Measurements from ENCODE around the gene PAXX. TPM values are rescaled to one million over a fixed set of nuclear protein-coding genes. Genes with fewer than 3 reads are reported as not detected.

PAXX gene
- total RNA-seq, 1 experiment from 2014 or later: 113 TPM

GRCh38 chr9:136977223-136977622 is 15.0 kb upstream of the PAXX start, which contains the start of gene PTGDS:
Gene PTGDS (plus strand): TSS chr9:136977504. CDS start chr9:136977579, 75 bp downstream.
- POLR2A ChIA-PET (ENCODE audit: unreplicated experiment): no interaction called here
- Histone ChIP-seq H3K9ac (ENCODE audit: low read length) (no peak within 1 kb of the TSS), H3K79me2 (ENCODE audit: low read length) (no peaks in the 10 kb centered on the region), H3K27me3 (ENCODE audit: low read length) (no peaks in the 10 kb centered on the region), H2AFZ (ENCODE audit: low read length) (no peak within 1 kb of the TSS), H3K9me2 (replicated peaks; ENCODE audit: low read length) (no peaks in the 10 kb centered on the region), H3K36me3 (ENCODE audit: low read depth, low read length) (no peaks in the 10 kb centered on the region), H3K4me2 (ENCODE audit: low read length) (no peak within 1 kb of the TSS), H4K20me1 (ENCODE audit: low read length) (no peaks in the 10 kb centered on the region), H3F3A (ENCODE audit: low read length, unreplicated experiment) (no peaks in the 10 kb centered on the region), H3K4me3 (ENCODE audit: low read length) (no peak within 1 kb of the TSS), H3K27ac (ENCODE audit: low read length) (no peak within 1 kb of the TSS), H3K4me1 (ENCODE audit: insufficient read depth, low read length) (no peaks in the 10 kb centered on the region), H3K9me3 (ENCODE audit: low read length) (no peaks in the 10 kb centered on the region)
- no TSS peak for BruUV-seq (replicated peaks)
- DNase-seq (no peak), ATAC-seq (no peak)
- CTCF ChIA-PET: no interaction called here
- TF ChIP-seq EZH2phosphoT487 (IDR thresholded peaks at IDR 0.05; ENCODE audit: borderline replicate concordance, low read length): no peak
- no peak for TF ChIP-seq EZH2 (IDR thresholded peaks at IDR 0.05; ENCODE audit: low read length, unreplicated experiment)
- TF ChIP-seq CTCF (conservative IDR thresholded peaks at IDR 0.05; ENCODE audit: low read depth, low read length): no peak
- intact Hi-C loops (cut with micrococcal nuclease): no loop called here

- intact Hi-C loops (cut with micrococcal nuclease): no loop called here
Observed at GRCh38 chr9:136977649-136978072, 14.6 kb upstream of the PAXX start.

More at GRCh38 chr9:136977649-136978072, 14.6 kb upstream of the PAXX start:
- Histone ChIP-seq H3F3A (ENCODE audit: low read length, unreplicated experiment) (no peaks in the 10 kb centered on the region), H2AFZ (ENCODE audit: low read length) (no peak overlapping the region), H3K9ac (ENCODE audit: low read length) (no peak overlapping the region), H3K9me2 (replicated peaks; ENCODE audit: low read length) (no peaks in the 10 kb centered on the region), H3K4me2 (ENCODE audit: low read length) (no peak overlapping the region), H3K27me3 (ENCODE audit: low read length) (no peaks in the 10 kb centered on the region), H3K9me3 (ENCODE audit: low read length) (no peaks in the 10 kb centered on the region), H4K20me1 (ENCODE audit: low read length) (no peaks in the 10 kb centered on the region), H3K79me2 (ENCODE audit: low read length) (no peaks in the 10 kb centered on the region), H3K27ac (ENCODE audit: low read length) (no peak overlapping the region), H3K4me3 (ENCODE audit: low read length) (no peak overlapping the region), H3K4me1 (ENCODE audit: insufficient read depth, low read length) (no peaks in the 10 kb centered on the region), H3K36me3 (ENCODE audit: low read depth, low read length) (no peaks in the 10 kb centered on the region)
- ATAC-seq: no peak
- CTCF ChIA-PET: interaction anchor here (0.6 kb wide), 3 partner anchors 173 to 482 kb away, joined by 5 to 6 read pairs (median 5); no protein-coding TSS in a partner anchor
- TF ChIP-seq EZH2 (IDR thresholded peaks at IDR 0.05; ENCODE audit: low read length, unreplicated experiment) (no peak), CTCF (conservative IDR thresholded peaks at IDR 0.05; ENCODE audit: low read depth, low read length) (no peak), EZH2phosphoT487 (IDR thresholded peaks at IDR 0.05; ENCODE audit: borderline replicate concordance, low read length) (no peak)
- no TSS peak for BruUV-seq (replicated peaks)
- DNase-seq: no peak
- POLR2A ChIA-PET (ENCODE audit: unreplicated experiment): no interaction called here
